Measurements from ENCODE around the gene THRB. TPM values are rescaled to one million over a fixed set of nuclear protein-coding genes. Genes with fewer than 3 reads are reported as not detected.

The THRB gene
- total RNA-seq, 1 donor, result 0.94 TPM

GRCh38 chr3:24343084-24343783, 151.4 kb downstream of the THRB start:
- no peak overlapping the region for H3K4me3 ChIP-seq (ENCODE audit: low read length)
- no peaks in the 10 kb centered on the region for H3K27me3 ChIP-seq (ENCODE audit: insufficient read depth, low read length)
- H3K9me3 ChIP-seq (ENCODE audit: low read depth, low read length), result no peaks in the 10 kb centered on the region
- no peaks in the 10 kb centered on the region for H3K4me1 ChIP-seq (ENCODE audit: insufficient read depth, low read length)

- H3K4me3 ChIP-seq (ENCODE audit: low read length), result no peak overlapping the region
- no peaks in the 10 kb centered on the region for H3K4me1 ChIP-seq (ENCODE audit: insufficient read depth, low read length)
- H3K27me3 ChIP-seq (ENCODE audit: insufficient read depth, low read length), result no peaks in the 10 kb centered on the region
- no peaks in the 10 kb centered on the region for H3K9me3 ChIP-seq (ENCODE audit: low read depth, low read length)
These were observed 152.4 kb downstream of the THRB start for GRCh38 chr3:24342275-24342674.

DNA sequence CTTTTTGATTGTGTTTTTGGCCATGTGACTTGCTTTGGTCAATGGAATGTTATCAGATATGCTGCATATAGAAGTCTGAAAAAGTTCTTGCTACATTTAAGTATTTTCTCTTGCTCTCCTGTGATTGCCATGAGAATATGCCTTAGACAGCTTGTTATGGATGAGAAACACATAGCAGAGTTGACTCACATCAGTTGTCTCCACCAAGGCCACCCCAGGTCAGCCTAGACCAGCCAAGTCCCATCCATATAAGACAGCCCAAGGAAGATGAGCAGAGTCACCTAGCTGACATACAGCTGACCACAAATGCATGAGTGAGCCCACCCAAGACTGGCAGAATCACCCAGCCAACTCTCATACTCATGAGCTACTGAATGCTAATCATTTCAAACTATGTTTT, 153.0 kb downstream of the THRB start:
- Histone ChIP-seq H3K9me3 (ENCODE audit: low read depth, low read length) (no peaks in the 10 kb centered on the region), H3K27me3 (ENCODE audit: insufficient read depth, low read length) (no peaks in the 10 kb centered on the region)

GRCh38 chr3:24340966-24341365, 153.7 kb downstream of the THRB start:
- Histone ChIP-seq H3K9me3 (ENCODE audit: low read depth, low read length) (no peaks in the 10 kb centered on the region), H3K4me1 (ENCODE audit: insufficient read depth, low read length) (no peaks in the 10 kb centered on the region), H3K27me3 (ENCODE audit: insufficient read depth, low read length) (no peaks in the 10 kb centered on the region), H3K4me3 (ENCODE audit: low read length) (no peak overlapping the region)

More for the DNA sequence above, 153.0 kb downstream of the THRB start:
- Histone ChIP-seq H3K4me3 (ENCODE audit: low read length) (no peak overlapping the region), H3K4me1 (ENCODE audit: insufficient read depth, low read length) (no peaks in the 10 kb centered on the region)

DNA sequence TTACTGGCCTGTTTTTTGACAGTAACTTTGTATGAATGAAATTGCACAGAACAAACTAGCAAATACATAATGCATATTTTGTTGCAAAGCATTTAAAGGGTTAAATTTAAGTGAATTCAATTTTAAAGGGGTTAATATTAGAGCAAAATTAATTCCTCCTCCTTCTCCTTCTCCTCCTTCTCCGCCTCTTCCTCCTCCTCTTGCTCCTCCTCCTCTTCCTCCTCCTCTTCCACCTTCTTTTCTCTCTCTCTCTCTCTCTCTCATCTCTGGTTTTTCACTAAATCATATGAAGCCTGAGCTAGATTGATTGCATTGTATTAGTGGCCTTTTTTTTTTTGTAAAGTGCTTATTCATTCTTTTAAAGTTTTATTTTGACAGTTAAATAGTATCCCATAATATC, 154.5 kb downstream of the THRB start:
- Histone ChIP-seq H3K9me3 (ENCODE audit: low read depth, low read length) (no peaks in the 10 kb centered on the region), H3K27me3 (ENCODE audit: insufficient read depth, low read length) (no peaks in the 10 kb centered on the region), H3K4me1 (ENCODE audit: insufficient read depth, low read length) (no peaks in the 10 kb centered on the region), H3K4me3 (ENCODE audit: low read length) (no peak overlapping the region)

- H3K4me3 ChIP-seq (ENCODE audit: low read length), result no peak overlapping the region
- no peaks in the 10 kb centered on the region for H3K9me3 ChIP-seq (ENCODE audit: low read depth, low read length)
- H3K4me1 ChIP-seq (ENCODE audit: insufficient read depth, low read length), result no peaks in the 10 kb centered on the region
- H3K27me3 ChIP-seq (ENCODE audit: insufficient read depth, low read length), result no peaks in the 10 kb centered on the region
These were observed 155.3 kb downstream of the THRB start for GRCh38 chr3:24339266-24339825.

GRCh38 chr3:24338409-24339130, 156.1 kb downstream of the THRB start:
- H3K27me3 ChIP-seq (ENCODE audit: insufficient read depth, low read length), result no peaks in the 10 kb centered on the region
- H3K9me3 ChIP-seq (ENCODE audit: low read depth, low read length), result no peaks in the 10 kb centered on the region
- H3K4me3 ChIP-seq (ENCODE audit: low read length), result no peak overlapping the region
- no peaks in the 10 kb centered on the region for H3K4me1 ChIP-seq (ENCODE audit: insufficient read depth, low read length)

DNA sequence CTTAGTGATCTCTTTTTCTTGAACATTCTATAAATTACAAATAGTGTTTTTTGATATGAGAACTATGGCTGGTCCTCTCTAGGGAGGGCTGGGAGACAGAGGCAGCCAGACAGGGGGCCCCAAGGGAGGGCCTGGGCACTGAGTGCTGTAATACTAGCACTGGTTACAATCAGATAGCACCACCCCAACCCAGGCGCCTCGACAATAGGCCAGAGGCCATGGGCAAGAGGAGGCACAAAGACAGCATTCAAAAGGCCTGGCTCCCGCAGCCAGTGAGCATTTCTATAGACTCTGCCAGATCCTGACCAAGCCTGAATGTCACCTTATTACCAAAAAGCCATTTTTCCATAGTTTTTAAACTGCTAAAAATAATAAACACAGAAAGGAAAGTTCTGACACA, 158.5 kb downstream of the THRB start:
- Histone ChIP-seq H3K27me3 (ENCODE audit: insufficient read depth, low read length) (no peaks in the 10 kb centered on the region), H3K4me1 (ENCODE audit: insufficient read depth, low read length) (no peaks in the 10 kb centered on the region), H3K4me3 (ENCODE audit: low read length) (no peak overlapping the region), H3K9me3 (ENCODE audit: low read depth, low read length) (no peaks in the 10 kb centered on the region)

DNA sequence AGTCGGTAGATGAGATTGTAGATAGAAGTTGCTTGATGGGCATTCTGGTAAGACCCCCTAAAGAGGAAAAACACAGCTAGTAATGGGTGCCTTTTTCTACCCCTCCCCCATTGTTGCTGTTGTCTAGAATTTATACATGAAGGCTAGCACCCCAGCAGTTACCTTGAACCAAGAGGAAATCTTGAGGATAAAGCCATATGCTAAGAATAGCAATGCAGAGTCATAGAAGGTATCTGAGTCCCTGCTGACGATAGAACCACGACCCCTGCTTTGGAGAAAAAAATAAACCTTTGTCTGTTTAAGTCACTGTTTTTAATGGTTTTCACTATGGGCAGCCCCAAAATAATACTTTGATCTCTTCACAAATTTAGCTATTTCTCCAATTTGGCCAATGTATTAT, 162.6 kb downstream of the THRB start:
- Histone ChIP-seq H3K9me3 (ENCODE audit: low read depth, low read length) (no peaks in the 10 kb centered on the region), H3K4me3 (ENCODE audit: low read length) (no peak overlapping the region), H3K27me3 (ENCODE audit: insufficient read depth, low read length) (no peaks in the 10 kb centered on the region), H3K4me1 (ENCODE audit: insufficient read depth, low read length) (no peaks in the 10 kb centered on the region)

- no peak overlapping the region for H3K4me3 ChIP-seq (ENCODE audit: low read length)
- H3K9me3 ChIP-seq (ENCODE audit: low read depth, low read length), result no peaks in the 10 kb centered on the region
- no peaks in the 10 kb centered on the region for H3K27me3 ChIP-seq (ENCODE audit: insufficient read depth, low read length)
- no peaks in the 10 kb centered on the region for H3K4me1 ChIP-seq (ENCODE audit: insufficient read depth, low read length)
These were observed 171.4 kb downstream of the THRB start for GRCh38 chr3:24323272-24323671.

- no peaks in the 10 kb centered on the region for H3K4me1 ChIP-seq (ENCODE audit: insufficient read depth, low read length)
- no peaks in the 10 kb centered on the region for H3K27me3 ChIP-seq (ENCODE audit: insufficient read depth, low read length)
These were observed 174.0 kb downstream of the THRB start for GRCh38 chr3:24320601-24321000.

GRCh38 chr3:24318677-24319287, 175.9 kb downstream of the THRB start:
- no peak overlapping the region for H3K4me3 ChIP-seq (ENCODE audit: low read length)
- no peaks in the 10 kb centered on the region for H3K4me1 ChIP-seq (ENCODE audit: insufficient read depth, low read length)
- H3K9me3 ChIP-seq (ENCODE audit: low read depth, low read length), result no peaks in the 10 kb centered on the region
- no peaks in the 10 kb centered on the region for H3K27me3 ChIP-seq (ENCODE audit: insufficient read depth, low read length)

More at GRCh38 chr3:24320601-24321000, 174.0 kb downstream of the THRB start:
- Histone ChIP-seq H3K9me3 (ENCODE audit: low read depth, low read length) (no peaks in the 10 kb centered on the region), H3K4me3 (ENCODE audit: low read length) (no peak overlapping the region)

GRCh38 chr3:24316887-24317383, 177.7 kb downstream of the THRB start:
- Histone ChIP-seq H3K9me3 (ENCODE audit: low read depth, low read length) (no peaks in the 10 kb centered on the region), H3K27me3 (ENCODE audit: insufficient read depth, low read length) (no peaks in the 10 kb centered on the region), H3K4me3 (ENCODE audit: low read length) (no peak overlapping the region), H3K4me1 (ENCODE audit: insufficient read depth, low read length) (no peaks in the 10 kb centered on the region)

GRCh38 chr3:24315971-24316370, 178.7 kb downstream of the THRB start:
- H3K27me3 ChIP-seq (ENCODE audit: insufficient read depth, low read length), result no peaks in the 10 kb centered on the region
- H3K4me1 ChIP-seq (ENCODE audit: insufficient read depth, low read length), result no peaks in the 10 kb centered on the region
- no peak overlapping the region for H3K4me3 ChIP-seq (ENCODE audit: low read length)
- no peaks in the 10 kb centered on the region for H3K9me3 ChIP-seq (ENCODE audit: low read depth, low read length)

GRCh38 chr3:24315356-24315755, 179.3 kb downstream of the THRB start:
- Histone ChIP-seq H3K27me3 (ENCODE audit: insufficient read depth, low read length) (no peaks in the 10 kb centered on the region), H3K4me3 (ENCODE audit: low read length) (no peak overlapping the region), H3K4me1 (ENCODE audit: insufficient read depth, low read length) (no peaks in the 10 kb centered on the region), H3K9me3 (ENCODE audit: low read depth, low read length) (no peaks in the 10 kb centered on the region)
